Cortex of kidney (tissue), 1 donor: Measurements from ENCODE around the gene TMEM233.
"Not testable (repeated sequence)": the region's sequence is repeated elsewhere in the genome, so short reads cannot be mapped to it uniquely, and the experiment has no call there.

Experiments used
- DNase-seq: peaks from one replicate; lab custom pipeline; 2025; lab: John Stamatoyannopoulos, UW

Gene TMEM233

DNA sequence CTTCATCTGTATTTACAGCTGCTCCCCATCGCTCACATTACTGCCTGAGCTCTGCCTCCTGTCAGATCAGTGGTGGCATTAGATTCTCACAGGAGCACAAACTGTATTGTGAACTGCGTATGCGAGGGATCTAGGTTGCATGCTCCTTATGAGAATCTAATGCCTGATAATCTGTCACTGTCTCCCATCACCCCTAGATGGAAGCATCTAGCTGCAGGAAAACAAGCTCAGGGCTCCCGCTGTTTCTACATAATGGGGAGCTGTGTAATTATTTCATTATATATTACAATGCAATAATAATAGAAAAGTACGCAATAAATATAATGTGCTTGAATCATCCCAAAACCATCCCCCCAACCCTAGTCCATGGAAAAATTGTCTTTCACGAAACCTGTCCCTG, 64.6 kb downstream of the TMEM233 start:
- DNase-seq, result not testable (repeated sequence)

DNA sequence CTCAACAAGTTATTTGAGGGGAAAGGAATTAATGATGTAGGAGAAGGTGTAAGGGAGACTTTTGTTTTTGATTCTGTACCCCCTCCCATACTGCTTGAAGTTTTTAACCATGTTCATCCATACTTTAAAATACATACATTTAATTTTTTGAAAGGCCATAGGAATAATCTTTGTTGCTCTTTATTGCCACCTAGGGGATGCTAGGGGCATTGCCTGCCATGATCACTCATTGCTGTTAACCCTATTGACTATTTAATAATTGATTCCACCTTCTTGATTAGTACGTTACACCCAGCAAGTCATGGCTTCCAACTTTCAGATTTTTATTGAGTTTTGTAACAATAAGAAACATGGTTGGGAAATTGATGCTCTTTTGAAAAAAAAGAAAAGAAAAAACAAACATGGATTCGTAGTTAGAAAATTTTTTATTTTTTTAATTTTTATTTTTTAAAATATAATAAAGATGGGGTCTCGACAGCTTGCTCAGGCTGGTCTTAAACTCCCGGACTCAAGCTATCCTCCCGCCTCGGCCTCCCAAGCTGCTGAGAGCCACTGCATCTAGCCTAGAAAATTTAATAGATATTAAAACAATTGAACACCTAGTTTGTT, 65.8 kb downstream of the TMEM233 start:
- DNase-seq, result no peak

DNA sequence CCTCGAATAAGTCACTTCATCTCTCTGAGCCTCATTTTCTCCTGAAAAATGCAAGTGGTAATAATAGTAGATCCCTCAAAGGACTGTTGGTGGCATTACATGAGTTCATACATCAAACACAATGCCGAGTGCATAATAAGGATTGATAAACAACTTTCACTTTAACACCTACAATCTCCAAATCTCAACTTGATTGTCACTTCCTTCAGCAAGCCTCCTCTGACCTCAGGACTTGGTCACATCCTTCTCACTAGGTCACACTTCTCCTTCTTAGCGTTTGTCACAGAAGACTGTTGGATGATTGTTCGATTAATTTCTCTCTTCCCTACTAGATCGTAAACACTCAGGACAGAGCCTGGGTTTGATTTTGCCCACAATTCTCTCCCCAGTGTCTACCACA, 66.5 kb downstream of the TMEM233 start:
- no peak for DNase-seq

DNA sequence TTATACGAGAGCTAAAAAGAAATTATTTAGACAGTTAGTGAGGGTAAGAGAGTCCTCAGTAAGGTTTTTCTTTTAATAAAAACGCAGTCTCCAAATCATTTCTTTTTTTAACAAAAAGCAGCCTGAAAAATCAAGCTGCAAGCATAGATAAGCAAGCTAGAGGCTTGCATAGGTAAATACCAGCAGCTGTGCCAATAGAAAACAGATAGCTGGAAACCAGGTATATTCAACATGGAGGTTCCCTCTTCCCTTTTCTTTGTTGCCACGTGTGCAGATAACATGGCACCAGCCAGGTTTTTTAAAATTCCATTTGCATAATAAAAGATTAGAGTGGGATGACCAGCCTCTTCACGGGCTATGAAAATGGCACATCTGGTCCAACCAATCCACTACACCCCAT, 68.3 kb downstream of the TMEM233 start:
- DNase-seq, result no peak

DNA sequence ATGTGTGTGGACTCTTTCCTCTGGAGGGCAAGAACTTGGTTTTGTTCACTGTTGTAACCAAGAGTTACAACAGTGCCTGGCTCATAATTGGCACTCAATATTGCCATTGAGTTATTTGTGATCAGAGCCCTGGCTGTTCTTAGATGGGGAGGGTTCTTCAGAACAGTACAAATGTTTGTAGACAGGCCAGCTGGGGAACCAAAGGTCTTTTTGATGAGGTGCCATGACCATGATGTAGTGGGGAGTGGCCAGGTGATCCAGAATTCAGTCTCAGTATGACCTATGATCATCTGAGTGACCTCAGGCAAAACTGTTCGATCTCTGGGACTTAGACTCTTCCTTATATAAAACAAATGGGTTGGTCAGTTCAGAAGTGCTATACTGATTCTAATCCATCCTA, 71.1 kb downstream of the TMEM233 start:
- no peak for DNase-seq

DNA sequence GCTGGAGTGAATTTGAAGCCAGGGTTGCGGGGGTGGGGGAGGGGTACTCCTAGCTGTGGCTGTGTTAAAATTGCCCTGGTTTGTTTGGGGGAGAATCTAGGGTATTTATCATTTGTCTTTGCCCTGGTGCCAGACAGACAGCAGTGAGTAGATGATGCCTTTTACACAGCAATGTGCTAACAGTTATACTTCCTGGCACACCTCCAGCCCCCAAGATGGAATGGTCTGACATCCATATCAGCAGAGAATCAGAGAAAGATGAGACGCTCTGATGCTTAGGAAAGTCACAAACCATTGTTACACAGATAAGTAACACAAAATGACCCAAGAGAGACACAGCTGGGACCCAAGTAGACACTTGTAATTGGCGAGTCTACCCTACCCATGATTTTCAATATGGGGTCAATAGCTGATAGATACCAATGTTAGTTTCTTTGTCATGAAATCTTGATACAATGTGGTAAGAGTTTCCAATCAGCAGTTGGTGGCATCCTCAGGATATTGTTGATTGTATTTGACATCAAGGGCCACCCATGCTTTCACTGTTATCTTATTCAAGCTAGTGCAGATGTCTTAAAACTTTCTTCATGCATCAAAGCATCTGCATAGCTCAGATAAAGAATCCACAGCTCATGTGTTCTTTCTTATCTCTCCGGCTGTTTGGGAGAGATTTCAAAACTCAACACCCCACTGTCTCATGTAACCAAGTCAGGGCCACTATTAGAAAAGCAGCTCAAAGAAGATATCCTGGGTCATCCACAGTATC, 71.8 kb downstream of the TMEM233 start:
- DNase-seq, result no peak

DNA sequence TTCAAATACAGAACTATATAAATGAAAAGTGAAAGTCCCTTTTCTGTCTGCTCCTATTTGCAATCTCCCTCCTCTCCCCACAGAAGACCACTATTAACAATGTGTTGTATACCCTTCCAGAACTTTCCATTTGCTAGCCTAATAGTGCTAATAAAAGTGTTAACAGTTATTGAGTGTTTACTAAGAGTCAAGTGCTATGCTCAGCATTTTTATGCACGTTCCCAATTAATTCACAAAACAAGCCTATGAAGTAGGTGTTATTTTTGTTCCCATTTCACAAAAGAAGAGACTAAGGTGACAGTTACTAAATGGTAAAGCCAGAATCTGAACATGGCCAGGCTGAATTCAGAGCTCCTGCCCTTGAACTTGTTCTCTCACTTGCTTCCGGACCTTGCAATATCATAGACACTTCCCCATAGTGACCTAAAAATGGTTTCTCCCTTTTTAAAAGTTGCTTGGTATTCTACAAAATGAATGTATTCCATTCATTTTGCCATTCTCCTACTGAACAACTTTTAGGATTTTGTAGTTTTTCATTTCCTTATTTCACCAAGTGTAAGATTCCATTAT, 72.7 kb downstream of the TMEM233 start:
- no peak for DNase-seq

DNA sequence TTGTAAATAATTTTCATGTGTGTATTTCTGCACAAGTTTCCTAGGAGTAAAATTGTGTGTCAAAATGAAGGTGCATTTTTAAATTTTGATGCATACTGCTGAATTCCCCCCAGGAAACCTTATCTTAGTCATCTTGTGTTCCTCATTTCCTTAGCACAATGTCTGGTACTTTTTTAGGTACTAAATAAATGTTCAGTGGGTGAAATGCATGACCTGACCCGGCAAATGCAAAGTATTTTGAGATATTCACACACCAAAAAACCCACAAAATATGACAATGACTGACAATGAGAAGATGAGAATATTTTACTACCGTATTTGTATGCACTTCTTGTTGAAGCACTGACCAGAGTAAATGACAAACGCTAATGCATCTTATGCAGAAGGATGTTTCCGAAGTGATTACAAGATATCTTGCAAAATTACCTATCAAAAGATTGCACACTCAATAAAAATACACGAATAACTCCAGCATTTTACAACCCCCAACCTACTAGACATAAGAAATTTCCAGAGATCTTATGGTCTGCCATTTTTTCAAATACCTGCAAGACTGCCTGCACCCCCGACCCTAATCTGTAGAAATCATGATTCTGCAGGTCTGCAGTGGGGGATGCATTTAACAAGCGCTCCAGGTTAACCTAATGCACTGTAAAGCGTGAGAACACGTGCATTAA, 73.5 kb downstream of the TMEM233 start:
- DNase-seq, result no peak

DNA sequence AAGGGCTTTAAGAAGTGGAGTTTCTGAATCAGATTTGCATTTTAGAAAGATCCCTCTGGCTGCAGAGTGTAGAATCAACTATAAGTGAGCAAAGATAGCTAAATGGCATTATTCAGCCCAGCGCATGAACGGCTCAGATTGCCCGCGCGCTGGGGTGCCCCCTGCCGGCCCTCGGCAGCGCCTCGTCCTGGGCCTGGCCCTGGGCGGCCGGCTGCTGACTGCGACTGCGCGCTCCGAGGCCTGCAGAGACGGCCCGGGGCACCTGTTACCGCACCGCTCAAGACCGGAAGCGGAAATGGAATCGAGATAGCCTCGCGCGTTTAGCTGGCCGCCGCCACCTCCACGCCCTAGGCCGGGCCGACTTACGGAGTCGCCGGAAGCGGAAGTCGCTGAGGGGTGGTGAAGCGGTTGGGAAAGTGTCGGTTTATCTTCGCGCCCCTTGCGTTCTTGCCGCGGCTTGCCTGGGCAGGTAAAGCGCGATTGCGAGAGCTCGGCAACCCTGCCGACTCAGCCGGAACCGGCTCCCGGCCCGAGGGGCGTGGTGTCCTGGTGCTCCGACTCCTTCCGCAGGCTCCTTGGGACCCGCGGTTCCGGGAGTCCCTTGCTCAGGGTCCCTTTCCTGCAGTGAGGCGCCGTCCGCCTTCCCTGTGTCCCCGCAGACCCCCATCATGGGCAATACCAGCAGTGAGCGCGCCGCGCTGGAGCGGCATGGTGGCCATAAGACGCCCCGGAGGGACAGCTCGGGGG, 74.2 kb downstream of the TMEM233 start, which contains the start of gene PRKAB1:
PRKAB1 (plus strand) TSS at position 557 of the 747 bp plus-strand sequence; CDS start at position 669, 112 bp downstream.
- peak; percentile 57 for DNase-seq

DNA sequence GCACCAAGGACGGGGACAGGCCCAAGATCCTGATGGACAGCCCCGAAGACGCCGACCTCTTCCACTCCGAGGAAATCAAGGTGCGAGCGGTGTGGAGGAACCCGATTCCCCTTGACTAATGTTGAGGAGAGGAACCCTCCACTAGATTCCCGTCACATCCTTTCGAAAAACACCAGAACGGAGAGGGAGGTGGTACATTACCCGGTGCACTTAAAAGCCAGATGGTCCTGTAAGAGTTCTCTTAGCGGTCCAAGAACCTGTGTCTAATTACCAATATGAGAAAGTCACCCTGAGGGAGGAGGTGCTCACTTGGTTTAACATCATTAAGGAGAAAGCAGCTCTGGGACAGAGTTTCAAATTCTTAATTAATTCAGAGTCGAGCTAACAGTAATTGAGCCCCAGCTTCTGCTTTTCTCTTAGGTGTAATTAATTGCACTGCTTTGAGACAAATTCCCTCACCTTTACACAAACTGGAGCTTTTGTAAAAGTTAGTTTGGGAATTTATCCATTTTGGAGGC, 74.8 kb downstream of the TMEM233 start:
- no peak for DNase-seq

DNA sequence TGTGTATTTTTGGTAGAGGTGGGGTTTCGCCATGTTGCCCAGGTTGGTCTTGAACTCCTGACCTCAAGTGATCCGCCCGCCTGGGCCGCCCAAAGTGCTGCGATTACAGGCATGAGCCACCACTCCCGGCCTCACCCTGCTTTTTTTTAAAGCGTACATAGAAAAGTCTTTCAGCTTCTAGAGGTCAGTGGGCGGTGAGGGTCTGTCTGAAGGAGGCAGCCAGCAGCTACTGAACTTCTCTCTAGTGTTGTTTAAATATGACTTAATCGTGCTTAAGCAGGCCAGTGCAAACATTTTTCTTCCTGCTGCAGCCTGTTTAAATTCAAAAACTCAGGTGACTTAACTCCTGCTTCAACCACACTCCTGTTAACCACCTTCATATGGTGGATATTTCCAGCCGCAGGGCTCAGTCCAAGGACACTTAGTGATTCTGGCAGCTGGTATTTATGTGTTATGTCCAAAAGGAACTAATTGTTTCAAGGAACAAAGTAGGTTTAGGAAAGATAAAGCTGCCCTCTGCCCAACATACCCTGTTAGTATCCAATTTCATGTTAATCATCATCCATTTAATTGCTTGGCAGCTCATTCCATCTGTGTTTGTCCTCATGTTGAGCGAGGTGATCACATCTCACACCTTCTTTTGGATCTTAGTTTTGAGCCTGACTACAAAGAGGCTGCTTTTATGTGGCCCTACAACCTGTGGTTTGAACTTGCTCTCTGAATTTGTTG, 76.3 kb downstream of the TMEM233 start:
- DNase-seq, result no peak

DNA sequence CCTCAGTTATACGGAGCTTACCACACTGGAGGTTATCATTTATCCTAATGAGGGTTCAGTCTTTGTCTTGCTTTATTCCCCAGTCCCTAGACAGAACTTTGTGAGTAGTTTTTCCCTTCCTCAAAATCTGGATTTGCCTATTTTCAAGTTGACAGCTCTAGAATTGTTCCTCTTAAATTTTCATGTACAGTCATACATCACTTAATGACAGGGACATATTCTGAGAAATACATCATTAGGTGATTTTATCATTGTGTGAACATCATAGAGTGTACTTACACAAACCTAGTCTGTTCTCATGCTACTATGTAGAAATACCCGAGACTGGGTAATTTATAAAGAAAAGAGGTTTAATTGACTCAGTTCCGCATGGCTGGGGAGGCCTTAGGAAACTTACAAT, 77.5 kb downstream of the TMEM233 start:
- no peak for DNase-seq

DNA sequence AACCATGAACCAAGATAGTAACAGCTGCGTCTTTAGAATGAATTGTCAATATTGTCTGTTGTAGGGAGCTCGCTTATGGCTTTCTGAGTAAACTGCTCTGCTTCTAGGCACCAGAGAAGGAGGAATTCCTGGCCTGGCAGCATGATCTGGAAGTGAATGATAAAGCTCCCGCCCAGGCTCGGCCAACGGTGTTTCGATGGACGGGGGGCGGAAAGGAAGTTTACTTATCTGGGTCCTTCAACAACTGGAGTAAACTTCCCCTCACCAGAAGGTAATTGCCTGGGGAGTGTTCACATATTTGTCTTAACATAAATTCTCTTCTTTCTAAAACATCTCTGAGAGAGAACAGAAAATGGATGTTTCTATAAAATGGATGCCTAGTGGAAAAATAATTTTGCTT, 78.6 kb downstream of the TMEM233 start:
- DNase-seq, result no peak

DNA sequence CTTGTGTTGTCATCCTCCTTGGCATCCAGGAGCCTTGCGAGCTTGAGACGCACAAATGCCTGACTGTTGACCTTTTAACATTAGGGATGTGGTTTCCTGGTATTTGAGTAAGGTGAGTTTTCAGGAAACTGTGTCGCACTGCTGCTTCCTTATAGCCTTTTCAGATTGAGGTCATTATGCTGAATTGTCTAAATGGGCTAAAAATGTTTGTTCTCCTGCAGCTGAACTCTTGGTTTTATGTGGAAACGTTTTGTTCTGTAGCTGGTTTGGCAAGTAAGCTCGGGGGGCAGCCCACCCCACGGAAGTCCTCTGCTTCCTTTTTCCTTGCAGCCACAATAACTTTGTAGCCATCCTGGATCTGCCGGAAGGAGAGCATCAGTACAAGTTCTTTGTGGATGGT, 80.1 kb downstream of the TMEM233 start:
- no peak for DNase-seq

DNA sequence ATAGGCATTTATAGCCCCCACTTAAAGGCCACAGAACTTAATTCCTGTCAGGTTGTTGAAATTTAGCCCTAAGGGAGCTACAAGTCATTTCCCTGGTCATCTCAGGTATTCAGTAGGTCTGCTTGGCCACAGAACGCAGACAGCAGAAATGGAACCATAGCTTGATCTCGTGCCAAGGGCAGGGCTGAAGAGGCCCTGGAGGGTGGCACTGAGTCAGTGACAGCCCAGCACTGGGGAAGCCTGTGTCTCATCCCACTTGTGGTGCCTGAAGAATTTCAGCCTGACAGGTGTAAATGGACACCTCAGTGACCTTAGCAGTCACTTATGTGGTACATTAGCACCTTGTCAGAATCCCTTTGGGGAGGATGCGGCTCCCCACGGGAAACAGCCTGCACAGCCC, 81.0 kb downstream of the TMEM233 start:
- DNase-seq, result no peak

DNA sequence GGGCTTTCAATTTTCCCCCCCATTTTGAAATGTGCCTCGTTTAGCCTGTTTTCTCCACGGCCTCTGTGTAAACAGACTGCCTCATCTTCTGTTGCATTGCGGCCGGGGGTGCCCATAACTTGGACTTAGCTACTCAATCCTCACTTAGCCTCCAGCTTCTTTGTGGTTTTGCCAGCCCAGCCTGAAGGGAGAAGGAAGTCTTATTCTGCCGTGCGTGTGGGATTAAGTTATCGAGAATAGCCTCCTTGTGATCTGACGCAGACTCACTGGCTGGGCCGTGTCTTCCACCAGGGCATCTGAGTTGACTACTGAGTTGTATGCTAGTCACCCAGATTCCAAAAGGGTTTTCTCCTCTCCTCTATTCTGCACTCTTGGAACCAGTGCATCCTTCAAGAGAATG, 82.4 kb downstream of the TMEM233 start:
- DNase-seq, result no peak

DNA sequence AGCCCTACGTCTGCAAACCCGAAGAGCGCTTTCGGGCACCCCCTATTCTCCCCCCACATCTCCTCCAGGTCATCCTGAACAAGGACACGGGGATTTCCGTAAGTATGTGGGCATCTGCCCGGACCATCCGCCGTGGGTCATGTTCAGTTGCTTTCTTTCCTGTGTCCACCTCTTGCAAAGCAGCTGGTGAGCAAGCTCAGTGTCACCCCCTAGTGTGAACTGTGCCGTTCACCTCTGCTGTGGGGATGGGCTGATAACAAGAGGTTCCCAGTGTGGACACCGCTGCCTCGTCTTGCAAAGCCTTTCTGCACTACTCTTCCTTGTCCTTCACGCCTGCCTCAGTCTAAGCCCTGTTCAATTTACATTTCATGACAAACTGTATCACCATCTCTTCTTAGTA, 83.0 kb downstream of the TMEM233 start:
- no peak for DNase-seq

DNA sequence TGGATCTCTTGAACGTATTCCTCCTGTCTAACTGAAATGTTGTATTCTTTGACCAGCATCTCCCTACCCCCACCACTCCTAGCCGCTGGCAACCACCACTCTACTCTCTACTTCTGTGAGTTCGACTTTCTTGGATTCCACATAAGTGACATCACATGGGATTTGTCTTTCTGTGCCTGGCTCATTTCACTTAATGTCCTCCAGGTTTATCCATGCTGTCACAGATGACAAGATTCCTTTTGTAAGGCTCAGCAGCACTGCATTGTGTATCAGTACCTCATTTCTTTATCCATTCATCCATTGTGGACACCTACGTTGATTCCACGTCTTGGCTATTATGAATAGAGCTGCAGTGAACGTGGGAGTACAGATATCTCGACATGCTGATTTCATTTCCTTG, 84.9 kb downstream of the TMEM233 start:
- DNase-seq, result no peak

DNA sequence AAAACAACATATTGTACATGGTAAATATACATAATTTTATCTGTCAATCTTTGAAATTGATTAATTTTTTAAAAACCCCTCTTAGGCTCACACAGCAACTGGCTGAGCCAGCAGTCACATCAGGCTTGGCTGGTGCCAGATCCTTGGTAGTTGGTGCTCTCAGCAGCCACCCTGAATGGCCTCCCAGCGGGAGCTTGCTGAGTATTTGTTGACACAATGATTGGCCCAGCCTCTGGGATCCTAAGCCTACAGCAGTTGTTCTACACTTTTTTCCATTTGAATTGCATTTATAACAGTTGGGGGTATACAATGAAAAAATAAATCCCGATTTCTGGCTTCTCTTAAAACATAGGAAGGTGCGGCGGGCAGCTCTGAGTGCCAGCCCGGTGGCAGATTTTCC, 85.5 kb downstream of the TMEM233 start:
- DNase-seq, result no peak

DNA sequence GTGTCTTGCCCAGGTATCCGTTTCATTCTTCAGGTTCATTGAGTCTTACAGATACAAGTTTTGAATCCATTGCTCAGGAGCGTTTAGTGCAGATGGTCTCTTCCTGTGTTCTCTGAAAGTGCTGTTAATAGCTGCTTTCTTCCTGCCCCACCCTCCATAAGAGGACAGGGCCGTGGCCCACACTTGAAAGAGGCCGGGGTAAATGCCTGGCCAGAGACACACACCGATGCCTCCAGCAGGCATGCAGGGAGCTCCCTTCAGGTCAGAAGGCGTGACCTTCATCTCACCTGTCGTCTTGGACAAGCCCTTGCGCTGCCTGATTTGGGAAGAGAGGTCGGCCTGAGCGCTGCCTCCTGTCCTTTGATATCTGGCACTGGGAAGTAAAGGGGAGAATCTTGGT, 85.9 kb downstream of the TMEM233 start:
- DNase-seq, result no peak

DNA sequence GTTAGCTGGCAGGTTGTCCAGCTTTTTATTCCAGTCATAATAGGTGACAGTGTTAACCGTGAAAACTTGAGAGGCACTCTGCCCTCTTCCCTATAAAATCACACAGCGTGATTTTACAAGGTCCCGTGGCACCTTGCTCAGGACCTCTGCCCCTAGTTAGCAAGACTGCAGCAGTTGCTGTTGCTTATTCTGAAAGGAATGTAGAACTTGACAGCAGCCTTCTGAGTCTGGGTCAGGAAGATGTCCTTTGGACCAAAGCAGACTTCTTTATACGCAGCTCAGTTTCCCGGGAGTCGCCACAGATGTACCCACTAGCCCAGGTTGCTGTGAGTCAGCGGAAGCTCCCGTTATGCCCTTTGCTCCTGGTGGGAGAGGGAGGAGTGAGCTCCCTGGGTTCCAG, 87.5 kb downstream of the TMEM233 start:
- no peak for DNase-seq
